OCI-LY7 (cell line): ENCODE data around the gene SELENOT. TPM values are rescaled to one million over a fixed set of nuclear protein-coding genes. Genes with fewer than 3 reads are reported as not detected.

Experiments
- BruUV-seq: library from RNA; stranded (reverse); fragments of 400-500 nt; replicated peaks from 2 replicates; lab custom pipeline; 2021; lab: Mats Ljungman, UMichigan
- CTCF ChIA-PET: fragments of 300-600 bp; sonication (Branson Sonifier 250); formaldehyde crosslinking; loops from one replicate; lab custom pipeline; 2022; ENCODE audit warnings: antibody characterized with exemption; ENCODE audit not compliant: unreplicated experiment; lab: Charles Lee
- POLR2A ChIA-PET: fragments of 300-600 bp; sonication (Branson Sonifier 250); formaldehyde crosslinking; loops from one replicate; lab custom pipeline; 2022; ENCODE audit warnings: antibody characterized with exemption; lab: Charles Lee
- DNase-seq: peaks from one replicate; pipeline ENCODE4 v3.0.0-alpha.2; 2015; ENCODE audit warnings: low spot score
- H2AFZ ChIP-seq: fragments of 200-600 bp; sonication (generic), shearing (Covaris generic); 2 replicates; pipeline ENCODE4 v1.6.1; 2014; ENCODE audit warnings: mild to moderate bottlenecking, antibody characterized with exemption, low read length, moderate library complexity
- H3K27ac ChIP-seq: fragments of 200-600 bp; sonication (generic); 2 replicates; pipeline ENCODE4 v1.5.1; 2014; ENCODE audit warnings: mixed run types, low read depth, mild to moderate bottlenecking, moderate library complexity, low read length, inconsistent platforms; ENCODE audit not compliant: poor library complexity, severe bottlenecking
- H3K36me3 ChIP-seq: fragments of 200-600 bp; sonication (generic); 2 replicates; pipeline ENCODE4 v1.6.1; 2014; ENCODE audit warnings: mild to moderate bottlenecking, antibody characterized with exemption, low read length, moderate library complexity, mixed read lengths; ENCODE audit not compliant: insufficient read depth
- H3K4me1 ChIP-seq: fragments of 200-600 bp; sonication (generic); 2 replicates; pipeline ENCODE4 v1.5.1; 2014; ENCODE audit warnings: mild to moderate bottlenecking, low read length; ENCODE audit not compliant: insufficient read depth, poor library complexity, severe bottlenecking
- H3K4me2 ChIP-seq: fragments of 200-600 bp; sonication (generic); 2 replicates; pipeline ENCODE4 v1.6.1; 2014; ENCODE audit warnings: mild to moderate bottlenecking, low read length
- H3K4me3 ChIP-seq: fragments of 200-600 bp; sonication (generic); 2 replicates; pipeline ENCODE4 v1.5.1; 2014; ENCODE audit warnings: mild to moderate bottlenecking, low read depth, low read length; ENCODE audit not compliant: poor library complexity, severe bottlenecking
- H3K79me2 ChIP-seq: fragments of 200-600 bp; sonication (generic); 2 replicates; pipeline ENCODE4 v1.6.1; 2016; ENCODE audit warnings: low read depth, mild to moderate bottlenecking, low read length, moderate library complexity, mixed read lengths; ENCODE audit not compliant: insufficient read depth
- H3K9me2 ChIP-seq: fragments of 200-600 bp; sonication (generic); 2 replicates; pipeline ENCODE4 v1.6.1; 2016; ENCODE audit warnings: mild to moderate bottlenecking, low read length, mixed read lengths; ENCODE audit not compliant: insufficient read depth
- H3K9me3 ChIP-seq: fragments of 200-600 bp; sonication (generic); 2 replicates; pipeline ENCODE4 v1.6.1; 2014; ENCODE audit warnings: mild to moderate bottlenecking, mixed run types, low read length, mixed read lengths
- H4K20me1 ChIP-seq: fragments of 200-600 bp; sonication (generic); 2 replicates; pipeline ENCODE4 v1.6.1; 2014; ENCODE audit warnings: mild to moderate bottlenecking, antibody characterized with exemption, low read length, moderate library complexity, mixed read lengths; ENCODE audit not compliant: insufficient read depth
- CTCF ChIP-seq: fragments of 200-600 bp; sonication (generic); conservative IDR thresholded peaks from 2 replicates; pipeline ENCODE4 v1.5.1; 2014; ENCODE audit warnings: mild to moderate bottlenecking, antibody characterized with exemption, low read length, moderate library complexity, mixed read lengths
- EZH2phosphoT487 ChIP-seq: fragments of 200-600 bp; sonication (generic); IDR thresholded peaks from 2 replicates; pipeline ENCODE4 v1.6.1; 2018; ENCODE audit warnings: low read depth, borderline replicate concordance, mild to moderate bottlenecking, mixed run types, antibody characterized with exemption, low read length, moderate library complexity, mixed read lengths
- intact Hi-C: fragments of 100-400 bp; cut with micrococcal nuclease; formaldehyde crosslinking; loops from one replicate; pipeline ENCODE4 v1.10.0; 2022; ENCODE audit not compliant: unreplicated experiment
- total RNA-seq, 2 experiments: library from RNA; depleted of rRNA in 1 of 2; stranded (reverse); fragments of >200 nt in 1 of 2; shearing (Covaris generic) in 1 of 2; gene quantifications; 2 replicates each; pipeline ENCODE4 v1.2.3, GENCODE V29; 2014 to 2022

SELENOT gene
- total RNA-seq, 2 experiments from 2014 or later: 60.7 to 71.8 TPM

GRCh38 chr3:150607267-150608065 is 4.3 kb downstream of the SELENOT start:
- no peak overlapping the region for H2AFZ ChIP-seq
- peaks cover 2% of the 10 kb centered on the region; the same call in 1 of the 2 replicates for H3K9me3 ChIP-seq
- H3K9me2 ChIP-seq: no peaks in the 10 kb centered on the region
- TF ChIP-seq EZH2phosphoT487: no peak
- TF ChIP-seq CTCF: no peak
- CTCF ChIA-PET: no interaction called here
- H3K27ac ChIP-seq: peak overlapping the region; percentile 93
- peaks cover 97% of the 10 kb centered on the region for H3K79me2 ChIP-seq
- H3K4me1 ChIP-seq: peaks cover 56% of the 10 kb centered on the region
- H4K20me1 ChIP-seq: peaks cover 65% of the 10 kb centered on the region
- intact Hi-C loops: no loop called here
- H3K4me2 ChIP-seq: peak overlapping the region; percentile 93
- POLR2A ChIA-PET: interaction anchor here (0.6 to 1.4 kb wide), 3 partner anchors 10 to 174 kb away, joined by 3 to 7 read pairs (median 4); no protein-coding TSS in a partner anchor
- H3K36me3 ChIP-seq: peaks cover 85% of the 10 kb centered on the region
- no peak for DNase-seq
- H3K4me3 ChIP-seq: peak overlapping the region; percentile 88
- BruUV-seq: TSS peak; percentile 0

- H3K9me2 ChIP-seq: no peaks in the 10 kb centered on the region
- no peak overlapping the region for H2AFZ ChIP-seq
- peaks cover 95% of the 10 kb centered on the region for H3K36me3 ChIP-seq
- no peak for TF ChIP-seq EZH2phosphoT487
- TF ChIP-seq CTCF: no peak
- H3K79me2 ChIP-seq: peaks cover 98% of the 10 kb centered on the region
- peaks cover 56% of the 10 kb centered on the region for H3K4me1 ChIP-seq
- peak overlapping the region; percentile 6 for H3K4me3 ChIP-seq
- intact Hi-C loops: no loop called here
- CTCF ChIA-PET: no interaction called here
- peaks cover 16% of the 10 kb centered on the region for H3K9me3 ChIP-seq
- H4K20me1 ChIP-seq: peaks cover 57% of the 10 kb centered on the region
- POLR2A ChIA-PET: no interaction called here
- DNase-seq: no peak
- peak overlapping the region; percentile 93 for H3K4me2 ChIP-seq
- no TSS peak for BruUV-seq
- H3K27ac ChIP-seq: no peak overlapping the region
These were observed 6.9 kb downstream of the SELENOT start for GRCh38 chr3:150609988-150610387.

- no peak overlapping the region for H3K27ac ChIP-seq
- POLR2A ChIA-PET: interaction anchor here (0.9 kb wide), 1 partner anchor 8 kb away, joined by 3 read pairs; no protein-coding TSS in a partner anchor
These were observed 7.7 kb downstream of the SELENOT start for GRCh38 chr3:150610785-150611184.

More at GRCh38 chr3:150610785-150611184, 7.7 kb downstream of the SELENOT start:
- peaks cover 89% of the 10 kb centered on the region for H3K36me3 ChIP-seq
- no peak overlapping the region for H3K4me2 ChIP-seq
- H3K4me1 ChIP-seq: peaks cover 50% of the 10 kb centered on the region
- TF ChIP-seq CTCF (no peak), EZH2phosphoT487 (no peak)
- CTCF ChIA-PET: no interaction called here
- DNase-seq: no peak
- peaks cover 49% of the 10 kb centered on the region for H4K20me1 ChIP-seq
- H2AFZ ChIP-seq: no peak overlapping the region
- peaks cover 90% of the 10 kb centered on the region for H3K79me2 ChIP-seq
- H3K4me3 ChIP-seq: no peak overlapping the region
- no peaks in the 10 kb centered on the region for H3K9me2 ChIP-seq
- no TSS peak for BruUV-seq
- intact Hi-C loops: no loop called here
- peaks cover 16% of the 10 kb centered on the region for H3K9me3 ChIP-seq
